Kidney epithelial cell (primary cell): ENCODE results near the gene LPXN. TPM values are rescaled to one million over a fixed set of nuclear protein-coding genes. Genes with fewer than 3 reads are reported as not detected.

ENCODE experiments used
- DNase-seq: peaks from one replicate; pipeline ENCODE4 v3.0.0-alpha.2; 2010; ENCODE audit warnings: low read depth
- H3K27me3 ChIP-seq: 2 replicates; pipeline ENCODE4 v1.6.0; 2011; ENCODE audit warnings: low read length; ENCODE audit not compliant: control insufficient read depth, insufficient read depth
- H3K36me3 ChIP-seq: 2 replicates; pipeline ENCODE4 v1.5.1; 2011; ENCODE audit warnings: low read length; ENCODE audit not compliant: control insufficient read depth, insufficient read depth
- H3K4me3 ChIP-seq: 2 replicates; pipeline ENCODE4 v1.5.1; 2011; ENCODE audit warnings: low read depth, mild to moderate bottlenecking, control low read depth, low read length
- CTCF ChIP-seq: IDR thresholded peaks from 2 replicates; pipeline ENCODE4 v1.5.1; 2011; ENCODE audit warnings: mild to moderate bottlenecking, moderate library complexity, low read length, control low read depth, inconsistent platforms; ENCODE audit not compliant: insufficient read depth, poor library complexity, severe bottlenecking
- total RNA-seq: library from RNA; depleted of rRNA; stranded (reverse); fragments of >200 nt; gene quantifications from 2 replicates; pipeline ENCODE4 v1.2.3, GENCODE V29; 2015

Gene LPXN
- total RNA-seq, 1 donor from 2014 or later: 5.9 TPM

GRCh38 chr11:58504232-58504631, 71.4 kb downstream of the LPXN start:
- no peaks in the 10 kb centered on the region for H3K27me3 ChIP-seq
- H3K36me3 ChIP-seq: no peaks in the 10 kb centered on the region
- TF ChIP-seq CTCF: no peak
- no peak overlapping the region for H3K4me3 ChIP-seq
- DNase-seq: no peak

- H3K36me3 ChIP-seq: no peaks in the 10 kb centered on the region
- DNase-seq: peak; percentile 1
- no peak for TF ChIP-seq CTCF
- H3K27me3 ChIP-seq: no peaks in the 10 kb centered on the region
- no peak overlapping the region for H3K4me3 ChIP-seq
Observed at GRCh38 chr11:58503361-58503856, 72.2 kb downstream of the LPXN start.

- H3K36me3 ChIP-seq: no peaks in the 10 kb centered on the region
- no peak for DNase-seq
- H3K4me3 ChIP-seq: no peak overlapping the region
- H3K27me3 ChIP-seq: no peaks in the 10 kb centered on the region
- no peak for TF ChIP-seq CTCF
Observed at GRCh38 chr11:58502004-58502403, 73.7 kb downstream of the LPXN start.

GRCh38 chr11:58498464-58498863, 77.2 kb downstream of the LPXN start:
- no peaks in the 10 kb centered on the region for H3K36me3 ChIP-seq
- no peaks in the 10 kb centered on the region for H3K27me3 ChIP-seq
- H3K4me3 ChIP-seq: no peak overlapping the region
- no peak for TF ChIP-seq CTCF
- DNase-seq: no peak

- Histone ChIP-seq H3K27me3 (no peaks in the 10 kb centered on the region), H3K36me3 (no peaks in the 10 kb centered on the region), H3K4me3 (no peak overlapping the region)
- TF ChIP-seq CTCF: no peak
- DNase-seq: no peak
Observed at GRCh38 chr11:58497951-58498350, 77.7 kb downstream of the LPXN start.

- Histone ChIP-seq H3K4me3 (no peak overlapping the region), H3K27me3 (no peaks in the 10 kb centered on the region), H3K36me3 (no peaks in the 10 kb centered on the region)
- DNase-seq: no peak
- TF ChIP-seq CTCF: no peak
Observed at GRCh38 chr11:58495906-58496305, 79.8 kb downstream of the LPXN start.
